ENCODE data around the gene CREB5. TPM values are rescaled to one million over a fixed set of nuclear protein-coding genes. Genes with fewer than 3 reads are reported as not detected.

CREB5 gene
- total RNA-seq, 1 donor from 2014 or later, result 0.80 TPM

- POLR2A ChIA-PET, result no interaction called here
- DNase-seq, result no peak
- intact Hi-C loops (cut with micrococcal nuclease), result no loop called here
- peaks cover 6% of the 10 kb centered on the region for H3K27me3 Mint-ChIP-seq
- H3K36me3 Mint-ChIP-seq (ENCODE audit: low read depth), result no peaks in the 10 kb centered on the region
- no peak overlapping the region for H3K4me3 Mint-ChIP-seq
- CTCF ChIA-PET, result no interaction called here
- H3K4me1 Mint-ChIP-seq, result no peaks in the 10 kb centered on the region
- no peak for ATAC-seq (ENCODE audit: low read depth)
- no peak overlapping the region for H3K27ac Mint-ChIP-seq
- TF ChIP-seq, protein P1, sequence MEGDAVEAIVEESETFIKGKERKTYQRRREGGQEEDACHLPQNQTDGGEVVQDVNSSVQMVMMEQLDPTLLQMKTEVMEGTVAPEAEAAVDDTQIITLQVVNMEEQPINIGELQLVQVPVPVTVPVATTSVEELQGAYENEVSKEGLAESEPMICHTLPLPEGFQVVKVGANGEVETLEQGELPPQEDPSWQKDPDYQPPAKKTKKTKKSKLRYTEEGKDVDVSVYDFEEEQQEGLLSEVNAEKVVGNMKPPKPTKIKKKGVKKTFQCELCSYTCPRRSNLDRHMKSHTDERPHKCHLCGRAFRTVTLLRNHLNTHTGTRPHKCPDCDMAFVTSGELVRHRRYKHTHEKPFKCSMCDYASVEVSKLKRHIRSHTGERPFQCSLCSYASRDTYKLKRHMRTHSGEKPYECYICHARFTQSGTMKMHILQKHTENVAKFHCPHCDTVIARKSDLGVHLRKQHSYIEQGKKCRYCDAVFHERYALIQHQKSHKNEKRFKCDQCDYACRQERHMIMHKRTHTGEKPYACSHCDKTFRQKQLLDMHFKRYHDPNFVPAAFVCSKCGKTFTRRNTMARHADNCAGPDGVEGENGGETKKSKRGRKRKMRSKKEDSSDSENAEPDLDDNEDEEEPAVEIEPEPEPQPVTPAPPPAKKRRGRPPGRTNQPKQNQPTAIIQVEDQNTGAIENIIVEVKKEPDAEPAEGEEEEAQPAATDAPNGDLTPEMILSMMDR (IDR thresholded peaks at IDR 0.05), result no peak
- H3K9me3 Mint-ChIP-seq, result no peaks in the 10 kb centered on the region
These were observed 227.7 kb downstream of the CREB5 start for GRCh38 chr7:28640001-28640400.

GRCh38 chr7:28641752-28642545 is 229.6 kb downstream of the CREB5 start:
- ATAC-seq (ENCODE audit: low read depth) (no peak), DNase-seq (no peak)
- no peaks in the 10 kb centered on the region for H3K36me3 Mint-ChIP-seq (ENCODE audit: low read depth)
- ChIA-PET POLR2A (no interaction called here), CTCF (no interaction called here)
- intact Hi-C loops (cut with micrococcal nuclease), result no loop called here
- H3K27me3 Mint-ChIP-seq, result peaks cover 6% of the 10 kb centered on the region
- H3K27ac Mint-ChIP-seq, result no peak overlapping the region
- H3K9me3 Mint-ChIP-seq, result no peaks in the 10 kb centered on the region
- no peaks in the 10 kb centered on the region for H3K4me1 Mint-ChIP-seq
- TF ChIP-seq, protein P1 (IDR thresholded peaks at IDR 0.05), result no peak
- no peak overlapping the region for H3K4me3 Mint-ChIP-seq

DNA sequence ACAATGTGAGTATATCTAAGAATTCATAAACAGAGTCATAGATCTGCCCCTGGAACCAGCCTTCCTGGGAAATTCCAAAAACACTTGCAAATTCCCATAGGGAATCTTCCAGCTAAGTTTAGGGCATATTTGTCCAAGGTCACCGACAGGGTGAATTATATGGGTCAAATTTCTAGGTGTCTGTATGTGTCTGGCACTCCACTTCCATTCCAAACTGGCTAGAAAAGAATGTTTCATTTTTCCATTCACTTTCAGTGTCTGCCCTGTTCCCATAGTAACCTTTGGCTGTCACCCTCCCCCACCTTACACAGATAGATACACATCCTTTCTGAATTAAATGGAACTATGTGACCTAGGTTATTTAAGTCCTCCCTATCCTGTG is 230.9 kb downstream of the CREB5 start:
- Mint-ChIP-seq H3K4me3 (no peak overlapping the region), H3K27me3 (peaks cover 3% of the 10 kb centered on the region), H3K27ac (no peak overlapping the region), H3K36me3 (ENCODE audit: low read depth) (no peaks in the 10 kb centered on the region), H3K4me1 (no peaks in the 10 kb centered on the region), H3K9me3 (no peaks in the 10 kb centered on the region)
- TF ChIP-seq, protein P1 (IDR thresholded peaks at IDR 0.05), result no peak
- intact Hi-C loops (cut with micrococcal nuclease), result no loop called here
- POLR2A ChIA-PET, result no interaction called here
- CTCF ChIA-PET, result no interaction called here
- DNase-seq (no peak), ATAC-seq (ENCODE audit: low read depth) (no peak)

DNA sequence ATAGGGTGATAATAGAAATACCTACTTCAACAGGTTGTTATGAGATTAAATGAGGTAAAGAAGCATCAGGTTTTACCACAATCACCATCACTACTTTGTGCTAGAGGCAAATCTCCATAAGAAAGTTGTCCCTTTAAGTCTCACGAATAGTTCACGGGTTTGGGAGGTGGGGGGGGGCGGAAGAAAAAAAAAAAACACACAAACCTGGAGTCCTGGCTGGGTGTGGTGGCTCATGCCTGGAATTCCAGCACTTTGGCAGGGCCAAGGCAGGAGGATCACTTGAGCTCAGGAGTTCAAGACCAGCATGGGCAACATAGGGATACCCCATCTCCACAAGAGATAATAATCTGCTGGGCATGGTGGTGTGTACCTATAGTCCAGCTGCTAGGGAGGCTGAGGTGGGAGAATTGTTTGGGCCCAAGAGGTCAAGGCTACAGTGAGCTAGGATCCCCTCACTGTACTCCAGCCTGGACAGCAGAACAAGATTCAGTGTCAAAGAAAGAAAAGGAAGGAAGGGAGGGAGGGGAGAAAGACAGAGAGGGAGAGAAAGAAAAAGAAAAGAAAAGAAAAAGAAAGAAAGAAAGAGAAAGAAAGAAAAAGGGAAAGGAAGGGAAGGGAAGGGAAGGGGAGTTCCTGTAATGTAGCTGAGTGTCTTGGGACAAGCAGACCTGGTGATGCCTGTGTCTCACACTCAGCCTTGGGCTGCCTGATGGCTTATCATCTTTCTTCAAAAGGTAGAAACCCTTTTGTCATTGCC is 231.4 kb downstream of the CREB5 start:
- TF ChIP-seq, protein P1 (IDR thresholded peaks at IDR 0.05), result no peak
- Mint-ChIP-seq H3K9me3 (no peaks in the 10 kb centered on the region), H3K27ac (no peak overlapping the region), H3K4me1 (no peaks in the 10 kb centered on the region), H3K36me3 (ENCODE audit: low read depth) (no peaks in the 10 kb centered on the region), H3K27me3 (peaks cover 3% of the 10 kb centered on the region), H3K4me3 (no peak overlapping the region)
- CTCF ChIA-PET, result no interaction called here
- ATAC-seq (ENCODE audit: low read depth), result no peak
- POLR2A ChIA-PET, result no interaction called here
- no peak for DNase-seq
- intact Hi-C loops (cut with micrococcal nuclease), result no loop called here

GRCh38 chr7:28645866-28646265 is 233.5 kb downstream of the CREB5 start:
- CTCF ChIA-PET, result no interaction called here
- Mint-ChIP-seq H3K4me1 (no peaks in the 10 kb centered on the region), H3K27me3 (peaks cover 3% of the 10 kb centered on the region), H3K27ac (no peak overlapping the region), H3K4me3 (no peak overlapping the region), H3K9me3 (no peaks in the 10 kb centered on the region), H3K36me3 (ENCODE audit: low read depth) (no peaks in the 10 kb centered on the region)
- TF ChIP-seq, protein P1 (IDR thresholded peaks at IDR 0.05), result no peak
- intact Hi-C loops (cut with micrococcal nuclease), result no loop called here
- no peak for ATAC-seq (ENCODE audit: low read depth)
- no peak for DNase-seq
- POLR2A ChIA-PET, result no interaction called here
